HG02981 (cell line): ENCODE results near the gene NTPCR.
"Not testable (repeated sequence)": the region's sequence is repeated elsewhere in the genome, so short reads cannot be mapped to it uniquely, and the experiment has no call there.

Experiments used
- ATAC-seq: cut with Tn5 transposase; IDR thresholded peaks from one replicate; pipeline ENCODE4 v1.9.1; 2021; ENCODE audit warnings: mild to moderate bottlenecking, moderate library complexity; ENCODE audit not compliant: unreplicated experiment

Gene NTPCR

GRCh38 chr1:232925421-232926220 lies 24.8 kb upstream of the NTPCR start:
- no peak for ATAC-seq

DNA sequence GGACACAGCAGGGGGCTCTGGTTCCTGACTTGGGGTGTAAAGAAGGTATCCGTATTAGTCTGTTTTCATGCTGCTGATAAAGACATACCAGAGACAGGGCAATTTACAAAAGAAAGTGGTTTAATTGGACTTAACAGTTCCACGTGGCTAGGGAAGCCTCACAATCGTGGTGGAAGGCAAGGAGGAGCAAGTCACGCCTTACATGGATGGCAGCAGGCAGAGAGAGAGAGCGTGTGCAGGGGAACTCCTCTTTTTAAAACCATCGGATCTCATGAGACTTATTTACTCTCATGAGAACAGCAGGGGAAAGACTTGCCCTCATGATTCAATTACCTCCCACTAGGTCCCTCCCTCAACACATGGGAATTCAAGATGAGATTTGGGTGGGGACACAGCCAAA lies 23.2 kb upstream of the NTPCR start:
- ATAC-seq: not testable (repeated sequence)

- ATAC-seq: no peak
These were observed 22.4 kb upstream of the NTPCR start for GRCh38 chr1:232927830-232928505.

DNA sequence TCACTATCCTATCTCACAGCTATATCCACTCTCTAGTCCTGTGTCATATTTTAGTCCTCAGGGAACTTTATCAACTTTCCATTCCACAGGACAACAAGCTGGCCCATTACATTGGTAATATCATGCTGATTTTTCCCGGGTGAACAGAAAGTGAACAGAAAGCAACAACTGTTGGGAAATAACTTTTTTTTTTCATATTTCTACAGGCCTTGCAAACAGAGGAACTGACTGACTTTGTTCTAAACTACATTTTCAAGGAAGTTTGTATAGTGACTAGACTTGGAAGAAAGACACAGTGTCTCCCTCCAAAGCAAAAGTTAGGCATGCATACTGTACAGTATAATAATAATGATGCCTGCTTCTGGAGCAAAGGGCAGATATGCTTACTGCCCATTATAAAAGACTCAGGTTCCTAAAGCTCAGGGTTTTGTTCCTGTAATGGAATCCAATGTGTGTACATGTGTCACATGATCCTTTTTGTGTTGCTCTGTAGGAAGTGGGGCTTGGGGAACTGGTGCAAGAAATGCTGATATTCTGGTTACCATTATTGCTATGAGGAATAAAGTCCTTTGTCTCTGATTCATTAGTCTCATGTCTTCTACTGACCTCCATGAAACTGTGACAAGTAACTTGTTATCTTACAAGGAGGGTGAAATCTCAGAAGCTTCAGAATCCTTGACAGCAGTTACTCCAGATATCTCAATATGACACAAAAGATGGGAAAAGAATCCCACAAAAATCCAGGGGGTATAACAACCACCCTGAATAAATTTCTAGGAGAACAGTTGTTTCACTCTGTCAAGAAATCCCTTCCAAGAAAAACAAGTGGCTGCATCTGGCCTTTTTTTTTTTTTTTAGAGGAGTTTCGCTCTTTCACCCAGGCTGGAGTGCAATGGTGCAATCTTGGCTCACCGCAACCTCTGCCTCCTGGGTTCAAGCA lies 17.7 kb upstream of the NTPCR start:
- no peak for ATAC-seq

DNA sequence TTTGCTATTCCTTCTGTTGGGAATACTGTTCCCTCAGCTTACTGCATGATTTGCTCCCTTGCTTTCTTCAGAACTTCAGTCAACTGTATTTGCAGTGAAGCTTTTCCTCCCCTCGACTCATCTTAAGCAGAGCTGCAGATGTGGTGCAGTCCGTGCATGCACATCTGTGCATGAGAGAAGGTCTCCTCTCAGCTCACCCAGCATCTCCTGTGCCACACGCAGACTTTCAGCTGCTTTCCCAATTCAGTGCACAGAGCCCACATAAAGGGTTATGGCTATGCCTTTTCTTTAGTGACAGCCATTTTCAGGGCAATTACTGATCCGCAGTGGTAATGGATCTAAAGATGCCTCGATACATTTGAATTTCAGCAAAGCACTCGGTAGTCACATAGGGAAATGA lies 13.5 kb upstream of the NTPCR start:
- ATAC-seq: no peak

DNA sequence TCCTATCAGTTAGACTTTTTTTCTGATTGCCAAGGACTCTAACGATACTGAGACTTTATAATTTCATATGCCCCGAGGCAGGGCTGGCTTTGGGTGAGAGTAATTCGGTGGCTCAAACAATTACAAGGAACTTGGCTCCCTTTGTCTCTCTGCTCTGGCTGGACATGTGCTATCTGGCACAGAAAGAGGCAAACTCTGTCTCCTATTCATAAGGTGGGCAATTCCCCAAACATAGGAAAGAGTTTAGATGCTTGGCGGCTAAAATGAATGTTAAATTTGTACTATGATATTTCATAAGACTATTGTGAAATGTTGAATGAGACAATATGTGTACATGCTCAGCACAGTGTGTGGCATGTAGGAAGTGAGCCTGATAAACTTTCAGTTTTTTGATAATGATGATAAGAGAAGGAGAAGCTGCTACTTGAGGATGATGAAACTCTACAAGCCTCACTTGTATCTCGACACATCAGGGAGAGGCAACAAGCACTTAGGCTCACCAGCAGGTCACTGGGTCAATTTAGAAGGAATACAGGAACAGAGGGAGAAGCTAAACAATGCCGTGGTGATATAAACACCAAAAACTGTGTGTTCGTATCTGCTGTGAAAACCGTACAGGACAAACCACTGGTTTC lies 12.6 kb upstream of the NTPCR start:
- ATAC-seq: no peak

- no peak for ATAC-seq
These were observed 11.5 kb upstream of the NTPCR start for GRCh38 chr1:232938926-232939325.

- no peak for ATAC-seq
These were observed 10.7 kb upstream of the NTPCR start for GRCh38 chr1:232939748-232940147.

DNA sequence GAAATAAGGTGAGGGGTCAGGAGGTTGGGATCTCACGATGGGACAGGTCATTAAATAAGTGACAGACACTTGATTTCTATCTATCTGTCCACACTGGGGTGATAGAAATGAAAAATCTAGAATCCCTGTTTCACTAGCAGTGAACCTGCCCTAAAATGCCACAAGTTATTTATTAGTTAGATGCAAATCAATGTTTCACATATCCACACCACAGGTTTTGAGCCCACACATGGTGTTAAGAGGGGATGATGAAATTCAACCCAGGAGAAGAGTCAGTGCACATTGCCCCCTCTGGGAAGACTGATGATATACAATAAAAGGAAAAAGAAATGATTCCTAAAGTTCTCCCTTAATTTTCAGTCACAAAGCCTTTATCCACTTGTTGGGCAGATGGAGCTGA lies 10.1 kb upstream of the NTPCR start:
- ATAC-seq: peak; percentile 75

- no peak for ATAC-seq
These were observed 7.8 kb upstream of the NTPCR start for GRCh38 chr1:232942413-232943294.

- peak; percentile 44 for ATAC-seq
These were observed 6.6 kb upstream of the NTPCR start for GRCh38 chr1:232943679-232944252.

DNA sequence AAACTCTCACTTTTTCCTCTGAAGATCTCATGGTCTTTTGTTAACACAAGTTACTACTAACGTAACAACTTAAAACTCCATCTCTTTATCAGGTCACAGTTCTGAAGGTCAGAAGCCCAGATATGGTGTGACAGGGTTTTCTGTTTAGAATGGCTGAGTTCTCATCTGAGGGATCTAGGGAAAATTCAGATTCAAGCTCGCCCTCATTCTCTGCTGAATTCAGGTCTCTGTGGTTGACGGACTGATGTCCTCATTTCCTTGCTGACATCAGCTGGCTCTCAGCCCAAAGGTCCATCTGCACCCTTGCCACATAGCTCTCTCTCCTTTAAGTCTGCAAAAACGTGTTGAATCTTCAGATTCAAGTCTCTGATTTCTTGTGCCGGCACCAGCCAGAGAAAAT lies 6.1 kb upstream of the NTPCR start:
- no peak for ATAC-seq

GRCh38 chr1:232949636-232950196 lies 695 bp upstream of the NTPCR start:
- no peak for ATAC-seq

DNA sequence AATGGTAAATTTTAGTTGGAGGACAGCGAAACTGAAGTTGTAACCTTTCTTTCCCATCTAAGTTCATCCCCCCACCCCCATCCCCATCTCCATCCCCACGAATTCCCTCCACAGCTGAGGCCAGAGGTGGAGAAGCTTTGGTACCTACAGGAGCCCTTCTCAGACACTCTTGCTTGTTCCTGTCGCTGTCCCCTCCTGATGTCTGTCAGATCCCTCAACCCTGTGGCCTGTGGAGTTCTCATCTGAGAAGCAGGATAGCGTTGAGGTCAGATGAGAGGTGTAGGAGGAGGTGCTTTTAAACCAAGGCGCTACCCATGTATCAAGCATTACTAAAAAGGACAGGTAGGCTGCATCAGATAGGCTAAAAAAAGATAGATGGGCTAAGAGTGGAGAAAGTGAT lies 769 bp downstream of the NTPCR start:
- ATAC-seq: peak; percentile 24

DNA sequence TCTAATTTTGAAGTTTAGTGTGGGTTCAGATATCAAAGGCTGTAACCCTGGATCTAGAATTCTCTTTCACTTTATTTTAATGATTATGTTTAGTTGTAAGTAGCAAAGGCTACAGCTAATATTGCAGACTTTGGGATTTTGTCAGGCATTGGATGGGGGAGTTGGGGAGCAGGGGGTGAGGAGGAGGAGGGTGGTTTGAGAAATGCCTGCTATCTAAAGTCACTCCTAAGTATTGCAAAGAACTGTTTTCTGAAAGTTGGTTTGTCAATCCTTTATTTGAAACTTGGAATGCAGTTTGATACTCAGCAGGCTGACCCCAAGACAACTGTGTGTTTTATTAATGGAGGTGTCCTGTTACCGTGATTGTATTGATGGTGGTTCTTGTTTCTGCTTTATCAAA lies 1.2 kb downstream of the NTPCR start:
- no peak for ATAC-seq

GRCh38 chr1:232952514-232953499 lies 2.4 kb downstream of the NTPCR start:
- peak; percentile 55 for ATAC-seq

DNA sequence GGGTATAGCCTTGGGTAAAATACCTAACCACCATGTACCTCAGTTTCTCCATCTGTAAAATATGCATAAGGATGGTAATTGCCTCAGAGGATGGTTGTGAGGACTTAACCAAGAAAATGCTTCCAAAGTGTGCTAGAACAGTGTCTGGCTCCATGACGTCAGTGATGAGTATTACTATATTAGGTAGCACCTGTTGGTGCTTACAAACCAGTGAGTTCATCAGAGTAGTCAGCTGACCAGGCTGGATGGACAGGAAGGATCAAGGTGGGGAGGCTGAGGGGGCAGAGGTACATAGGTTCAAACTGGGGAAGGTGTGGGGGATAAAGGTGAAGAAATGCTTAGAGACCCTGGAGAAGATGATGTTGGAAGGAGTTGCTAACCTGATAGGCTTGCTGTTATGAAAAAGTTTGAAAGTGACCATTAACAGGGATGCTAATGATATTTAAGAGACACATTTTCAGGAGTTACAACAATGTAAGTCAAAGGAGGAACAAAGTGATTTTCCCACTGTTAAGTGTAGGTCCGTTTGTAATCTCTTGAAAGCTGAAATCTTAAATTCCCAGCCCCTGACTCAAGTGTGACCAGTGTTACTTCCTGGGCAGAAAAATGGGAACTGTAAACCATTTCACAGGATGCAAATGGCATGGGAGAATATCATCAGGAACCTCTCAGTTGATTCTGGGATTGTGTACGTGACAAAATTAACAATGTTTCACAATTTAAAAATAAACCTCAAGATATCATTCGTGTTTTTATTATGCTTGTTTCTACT lies 4.4 kb downstream of the NTPCR start:
- ATAC-seq: no peak
